H1 (cell line): ENCODE data around the gene MINAR1. TPM values are rescaled to one million over a fixed set of nuclear protein-coding genes. Genes with fewer than 3 reads are reported as not detected.

Experiments used
- CTCF ChIA-PET: fragments of 300-600 bp; sonication (Branson Sonifier 250); formaldehyde crosslinking; loops from one replicate; lab custom pipeline; 2021; ENCODE audit not compliant: partially characterized antibody; lab: Charles Lee
- POLR2A ChIA-PET: fragments of 300-600 bp; sonication (Branson Sonifier 250); formaldehyde crosslinking; loops from one replicate; lab custom pipeline; 2021; ENCODE audit warnings: inconsistent platforms; ENCODE audit not compliant: partially characterized antibody; lab: Charles Lee
- DNase-seq, 2 experiments: peaks; one replicate each; pipeline versions ENCODE4 v3.0.0 to v3.0.0-alpha.2; 2010 to 2022; ENCODE audit warnings: low spot score in 2 of 2, low read depth in 1 of 2, mixed read lengths in 1 of 2
- FAIRE-seq: peaks from 2 replicates; lab custom pipeline; 2011; peaks lifted over from hg19 to GRCh38; lab: Jason Lieb, UNC
- H2AFZ ChIP-seq: 2 replicates; pipeline ENCODE4 v1.8.1; 2012; ENCODE audit warnings: low read length, inconsistent platforms
- H2AK5ac ChIP-seq: 2 replicates; pipeline ENCODE4 v1.6.1; 2013; ENCODE audit warnings: low read depth, low read length
- H2BK120ac ChIP-seq: replicated peaks from 2 replicates; pipeline ENCODE3; 2013; ENCODE audit warnings: low read depth, low read length, inconsistent platforms
- H2BK12ac ChIP-seq: 2 replicates; pipeline ENCODE4 v1.6.1; 2013; ENCODE audit warnings: low read depth, low read length
- H2BK15ac ChIP-seq: 2 replicates; pipeline ENCODE4 v1.6.1; 2013; ENCODE audit warnings: low read length
- H2BK20ac ChIP-seq: 2 replicates; pipeline ENCODE4 v1.6.1; 2013; ENCODE audit warnings: low read length
- H2BK5ac ChIP-seq: 2 replicates; pipeline ENCODE4 v1.6.1; 2013; ENCODE audit warnings: low read depth, low read length
- H3K14ac ChIP-seq: 2 replicates; pipeline ENCODE4 v1.6.1; 2013; ENCODE audit warnings: inconsistent platforms; ENCODE audit not compliant: insufficient read length
- H3K18ac ChIP-seq: 2 replicates; pipeline ENCODE4 v1.6.1; 2013; ENCODE audit warnings: low read length; ENCODE audit errors: extremely low read depth
- H3K23ac ChIP-seq: 2 replicates; pipeline ENCODE4 v1.6.1; 2013; ENCODE audit warnings: inconsistent platforms; ENCODE audit not compliant: insufficient read length
- H3K23me2 ChIP-seq: 2 replicates; pipeline ENCODE4 v1.6.1; 2013; ENCODE audit warnings: low read depth, low read length
- H3K27ac ChIP-seq: 2 replicates; pipeline ENCODE4 v1.6.1; 2011; ENCODE audit warnings: low read depth, low read length, inconsistent platforms
- H3K27me3 ChIP-seq, 4 experiments: replicated peaks in 1 of 4; 1 replicate in 1 of 4; 2 replicates in 3 of 4; pipeline versions ENCODE4 v1.6.1 to v1.8.1; 2011 to 2013; ENCODE audit warnings: low read length in 3 of 4, mild to moderate bottlenecking in 3 of 4, inconsistent platforms in 2 of 4, mixed read lengths in 2 of 4, moderate library complexity in 1 of 4; ENCODE audit not compliant: control insufficient read depth in 3 of 4, insufficient read depth in 3 of 4; ENCODE audit errors: extremely low read depth in 1 of 4
- H3K36me3 ChIP-seq, 4 experiments: 2 replicates each; pipeline versions ENCODE4 v1.6.1 to v1.8.1; 2011 to 2013; ENCODE audit warnings: mild to moderate bottlenecking in 4 of 4, low read length in 3 of 4, moderate library complexity in 2 of 4, control low read depth in 1 of 4, inconsistent platforms in 1 of 4; ENCODE audit not compliant: insufficient read depth in 4 of 4, control insufficient read depth in 2 of 4
- H3K4ac ChIP-seq: replicated peaks from 2 replicates; pipeline ENCODE3; 2013; ENCODE audit warnings: low read length, low read depth, mixed read lengths, inconsistent platforms; ENCODE audit not compliant: insufficient read length
- H3K4me1 ChIP-seq, 4 experiments: replicated peaks in 1 of 4; 1 replicate in 1 of 4; 2 replicates in 3 of 4; pipeline versions ENCODE4 v1.6.1 to v1.8.1; 2011 to 2013; ENCODE audit warnings: low read length in 3 of 4, inconsistent platforms in 2 of 4, mixed read lengths in 1 of 4; ENCODE audit not compliant: insufficient read depth in 4 of 4, control insufficient read depth in 3 of 4
- H3K4me2 ChIP-seq, 2 experiments: 2 replicates each; pipeline versions ENCODE4 v1.6.1 to v1.8.1; 2011 to 2013; ENCODE audit warnings: low read depth in 2 of 2, low read length in 2 of 2, control low read depth in 1 of 2, inconsistent platforms in 1 of 2, mild to moderate bottlenecking in 1 of 2; ENCODE audit not compliant: insufficient read depth in 1 of 2
- H3K4me3 ChIP-seq, 4 experiments: fragments of 200-600, 300-600 bp in 1 of 4; sonication (generic), shearing (Covaris generic), sonication (Bioruptor Twin) in 1 of 4; 2 replicates each; pipeline versions ENCODE4 v1.5.1 to v1.8.1; 2011 to 2016; ENCODE audit warnings: low read length in 4 of 4, low read depth in 3 of 4, control low read depth in 2 of 4, inconsistent platforms in 2 of 4, mild to moderate bottlenecking in 2 of 4, mixed read lengths in 1 of 4, moderate library complexity in 1 of 4; ENCODE audit not compliant: insufficient read depth in 2 of 4; ENCODE audit errors: extremely low read depth in 1 of 4
- H3K56ac ChIP-seq: replicated peaks from 2 replicates; pipeline ENCODE3; 2013; ENCODE audit warnings: low read depth, mild to moderate bottlenecking, mixed read lengths, low read length, inconsistent platforms; ENCODE audit not compliant: insufficient read length
- H3K79me1 ChIP-seq: 2 replicates; pipeline ENCODE4 v1.6.1; 2013; ENCODE audit warnings: low read depth, low read length, control low read depth
- H3K79me2 ChIP-seq, 2 experiments: 2 replicates each; pipeline versions ENCODE4 v1.6.1 to v1.8.1; 2012 to 2013; ENCODE audit warnings: low read length in 2 of 2, mild to moderate bottlenecking in 2 of 2, inconsistent platforms in 1 of 2; ENCODE audit not compliant: insufficient read depth in 2 of 2, control insufficient read depth in 1 of 2
- H3K9ac ChIP-seq, 4 experiments: replicated peaks in 1 of 4; 1 replicate in 1 of 4; 2 replicates in 3 of 4; pipeline versions ENCODE4 v1.6.1 to v1.8.1; 2011 to 2013; ENCODE audit warnings: low read depth in 3 of 4, low read length in 3 of 4, control low read depth in 2 of 4, mild to moderate bottlenecking in 2 of 4, moderate library complexity in 2 of 4, inconsistent platforms in 1 of 4; ENCODE audit errors: extremely low read depth in 1 of 4
- H3K9me3 ChIP-seq, 2 experiments: 2 replicates each; pipeline versions ENCODE4 v1.6.1 to v1.8.1; 2012 to 2013; ENCODE audit warnings: mild to moderate bottlenecking in 2 of 2, moderate library complexity in 2 of 2, control low read depth in 1 of 2, inconsistent platforms in 1 of 2, low read depth in 1 of 2, low read length in 1 of 2, mixed read lengths in 1 of 2; ENCODE audit not compliant: insufficient read depth in 2 of 2
- H4K20me1 ChIP-seq, 2 experiments: replicated peaks in 1 of 2; 2 replicates each; pipeline versions ENCODE3 to v1.8.1; 2011 to 2013; ENCODE audit warnings: inconsistent platforms in 2 of 2, low read length in 2 of 2, mild to moderate bottlenecking in 1 of 2; ENCODE audit not compliant: insufficient read depth in 2 of 2, control insufficient read depth in 1 of 2
- H4K5ac ChIP-seq: 2 replicates; pipeline ENCODE4 v1.6.1; 2013; ENCODE audit warnings: low read length, low read depth, mixed read lengths, inconsistent platforms; ENCODE audit not compliant: insufficient read length
- H4K8ac ChIP-seq: 2 replicates; pipeline ENCODE4 v1.8.0; 2013; ENCODE audit warnings: mild to moderate bottlenecking, moderate library complexity, low read length, inconsistent platforms; ENCODE audit not compliant: insufficient read depth; ENCODE audit errors: extremely low read depth
- H4K91ac ChIP-seq: replicated peaks from 2 replicates; pipeline ENCODE3; 2013; ENCODE audit warnings: low read length, mixed read lengths, inconsistent platforms; ENCODE audit not compliant: insufficient read length
- CEBPB ChIP-seq: IDR thresholded peaks from 2 replicates; pipeline ENCODE4 v1.6.1; 2012; ENCODE audit warnings: low read depth, low read length
- CHD2 ChIP-seq: IDR thresholded peaks from 2 replicates; pipeline ENCODE4 v1.6.1; 2012; ENCODE audit warnings: low read length, improper control_type of control experiment
- SP2 ChIP-seq: IDR thresholded peaks from 2 replicates; pipeline ENCODE4 v1.6.1; 2012; ENCODE audit warnings: mild to moderate bottlenecking, low read length, inconsistent platforms
- WGBS, 2 experiments: shearing (Covaris generic) in 1 of 2; methylation state at CpG; one replicate each; pipeline versions ENCODE4 v1.1.6 to v1.1.7; 2013 to 2015; ENCODE audit warnings: low lambda C conversion rate in 2 of 2, mixed read lengths in 2 of 2, inconsistent platforms in 1 of 2, low coverage in 1 of 2, missing lambda C conversion rate in 1 of 2; ENCODE audit not compliant: insufficient replicate concordance in 2 of 2, insufficient coverage in 1 of 2, insufficient read length in 1 of 2; ENCODE audit errors: extremely low coverage in 1 of 2, missing lambda C conversion rate in 1 of 2; 5-methylcytosine and 5-hydroxymethylcytosine counted together
- polyA plus RNA-seq, 7 experiments: library from polyadenylated mRNA; depleted of rRNA in 3 of 7; stranded (reverse) in 5 of 7; unstranded in 2 of 7; fragments of >200 nt in 5 of 7; fragments of 200-250 nt in 2 of 7; gene quantifications; 1 replicate in 5 of 7; 2 replicates in 1 of 7; 4 replicates in 1 of 7; pipeline versions ENCODE4 v1.2.1 to v1.2.3, GENCODE V29; 2011 to 2013; ENCODE audit warnings: missing spikeins in 2 of 7, mixed read lengths in 2 of 7
- total RNA-seq: library from RNA; stranded (reverse); fragmentation: NEBNext Ultra II Directional; extraction: Animal tissue kit (Norgen Biotek cat#: 25700); gene quantifications from 2 replicates; pipeline ENCODE4 v1.2.1, GENCODE V29; 2021

MINAR1 gene
- total and polyA plus RNA-seq, 2 of the 8 experiments (the other 6 are each of a cell fraction or from before 2014, with no cell fraction given): 0.17 to 0.67 TPM

DNA sequence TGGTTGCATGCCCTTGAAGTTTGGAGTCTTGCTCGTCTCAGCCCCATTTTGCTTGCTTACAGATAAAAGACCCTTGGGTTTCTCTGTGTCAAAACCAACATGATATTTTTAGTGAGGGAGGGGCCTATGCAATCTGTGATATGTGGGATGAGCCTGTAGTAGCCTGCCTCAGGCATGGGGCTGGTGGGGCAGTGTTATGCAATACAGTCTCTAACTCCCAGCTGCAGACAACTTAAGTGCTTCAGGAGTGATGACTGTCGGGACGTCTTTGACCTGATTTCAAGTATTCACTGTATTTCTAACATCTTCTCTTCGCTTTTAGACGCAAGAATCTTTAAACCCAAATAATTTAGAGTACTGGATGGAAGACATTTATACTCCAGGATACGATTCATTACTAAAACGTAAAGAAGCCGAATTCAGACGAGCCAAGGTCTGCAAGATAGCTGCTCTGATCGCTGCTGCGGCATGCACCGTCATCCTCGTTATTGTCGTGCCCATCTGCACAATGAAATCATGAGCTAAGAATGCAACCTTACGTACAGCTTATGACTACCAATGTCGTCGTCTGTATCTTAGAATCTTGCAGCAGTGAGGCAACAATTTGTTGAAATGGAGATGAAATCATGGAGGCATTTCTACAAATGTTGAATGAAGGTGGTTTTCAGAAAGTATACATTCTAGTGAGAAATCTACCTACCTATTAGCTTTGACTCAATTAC, 35.9 kb downstream of the MINAR1 start:
- Histone ChIP-seq H3K23me2 (no peaks in the 10 kb centered on the region), H3K9ac (no peak overlapping the region), H3K36me3 (no peaks in the 10 kb centered on the region), H2AFZ (no peak overlapping the region), H2BK120ac (no peak overlapping the region), H2BK20ac (no peak overlapping the region), H3K9me3 (no peaks in the 10 kb centered on the region), H4K5ac (no peak overlapping the region), H3K27me3 (no peaks in the 10 kb centered on the region), H2BK15ac (no peak overlapping the region), H4K8ac (no peak overlapping the region), H3K79me2 (no peaks in the 10 kb centered on the region), H2BK12ac (no peak overlapping the region), H2AK5ac (no peak overlapping the region), H3K4me2 (no peak overlapping the region), H3K79me1 (no peaks in the 10 kb centered on the region), H3K4me3 (no peak overlapping the region), H3K23ac (no peak overlapping the region), H3K18ac (no peak overlapping the region), H3K56ac (no peak overlapping the region), H4K20me1 (no peaks in the 10 kb centered on the region), H3K27ac (no peak overlapping the region), H3K4ac (no peak overlapping the region), H3K4me1 (no peaks in the 10 kb centered on the region), H2BK5ac (no peak overlapping the region), H4K91ac (no peak overlapping the region), H3K14ac (no peak overlapping the region)
- ChIA-PET POLR2A (no interaction called here), CTCF (interaction anchor here (1.0 to 2.8 kb wide), 3 partner anchors 87 to 382 kb away, joined by 3 to 9 read pairs (median 5); no protein-coding TSS in a partner anchor)
- DNase-seq: no peak
- no peak for FAIRE-seq
- WGBS, 2 experiments: 96% methylated on average over 17 of the region's 17 CpGs; no CpG with 5 or more reads in 1 of the 2 experiments
- TF ChIP-seq SP2 (no peak), CEBPB (peak; percentile 73), CHD2 (no peak)
